Mesendoderm (in vitro differentiated cells): ENCODE measurements around the gene TDP1.

Experiments
- DNase-seq: peaks from one replicate; pipeline ENCODE4 v3.0.0; 2013
- H2AK5ac ChIP-seq: 2 replicates; pipeline ENCODE4 v1.6.1; 2013; ENCODE audit warnings: low read length, inconsistent platforms
- H2BK120ac ChIP-seq: 2 replicates; pipeline ENCODE4 v1.6.1; 2013; ENCODE audit warnings: low read depth, mild to moderate bottlenecking, low read length, moderate library complexity, mixed read lengths
- H2BK15ac ChIP-seq: replicated peaks from 2 replicates; pipeline ENCODE4 v1.6.1; 2013; ENCODE audit warnings: low read depth, mild to moderate bottlenecking, moderate library complexity
- H2BK5ac ChIP-seq: 2 replicates; pipeline ENCODE4 v1.6.1; 2013; ENCODE audit warnings: low read length, inconsistent platforms
- H3K18ac ChIP-seq: 2 replicates; pipeline ENCODE4 v1.6.1; 2013; ENCODE audit warnings: mild to moderate bottlenecking, low read length, mixed read lengths
- H3K23ac ChIP-seq: one replicate; pipeline ENCODE4 v1.6.1; 2013; ENCODE audit warnings: low read length
- H3K27ac ChIP-seq: 2 replicates; pipeline ENCODE4 v1.5.1; 2013; ENCODE audit warnings: low read depth, mild to moderate bottlenecking, inconsistent platforms, low read length, moderate library complexity
- H3K27me3 ChIP-seq: 2 replicates; pipeline ENCODE4 v1.6.1; 2013; ENCODE audit warnings: low read length, control low read depth, mild to moderate bottlenecking, inconsistent platforms; ENCODE audit not compliant: insufficient read depth, poor library complexity
- H3K36me3 ChIP-seq: 2 replicates; pipeline ENCODE4 v1.6.1; 2013; ENCODE audit warnings: low read length, inconsistent platforms; ENCODE audit not compliant: control insufficient read depth, insufficient read depth
- H3K4ac ChIP-seq: one replicate; pipeline ENCODE4 v1.6.1; 2013; ENCODE audit warnings: low read depth, mild to moderate bottlenecking, low read length, moderate library complexity
- H3K4me1 ChIP-seq: 2 replicates; pipeline ENCODE4 v1.6.1; 2013; ENCODE audit warnings: low read depth, low read length, inconsistent platforms; ENCODE audit not compliant: control insufficient read depth
- H3K4me2 ChIP-seq: 2 replicates; pipeline ENCODE4 v1.6.1; 2013; ENCODE audit warnings: low read length
- H3K4me3 ChIP-seq: 2 replicates; pipeline ENCODE4 v1.5.1; 2013; ENCODE audit warnings: mild to moderate bottlenecking, low read length
- H3K56ac ChIP-seq: one replicate; pipeline ENCODE4 v1.6.1; 2013; ENCODE audit warnings: low read length
- H3K79me1 ChIP-seq: 2 replicates; pipeline ENCODE4 v1.6.1; 2013; ENCODE audit warnings: low read length, inconsistent platforms
- H3K79me2 ChIP-seq: 2 replicates; pipeline ENCODE4 v1.6.1; 2013; ENCODE audit warnings: mild to moderate bottlenecking, low read length; ENCODE audit not compliant: control insufficient read depth, insufficient read depth
- H3K9ac ChIP-seq: 2 replicates; pipeline ENCODE4 v1.6.1; 2013; ENCODE audit warnings: low read length, inconsistent platforms
- H4K5ac ChIP-seq: one replicate; pipeline ENCODE4 v1.6.1; 2013; ENCODE audit warnings: low read length
- H4K8ac ChIP-seq: one replicate; pipeline ENCODE4 v1.6.1; 2013; ENCODE audit warnings: low read depth, mild to moderate bottlenecking, control low read depth, low read length, moderate library complexity
- WGBS: extraction: QIAGEN DNeasy Blood & Tissue Kit; methylation state at CpG from one replicate; pipeline ENCODE4 v1.1.7; 2013; ENCODE audit warnings: low lambda C conversion rate, missing lambda C conversion rate; ENCODE audit not compliant: insufficient coverage; ENCODE audit errors: extremely low coverage; 5-methylcytosine and 5-hydroxymethylcytosine counted together

TDP1 gene

GRCh38 chr14:89973234-89973823, 17.6 kb downstream of the TDP1 start:
- Histone ChIP-seq H2AK5ac (no peak overlapping the region), H3K23ac (no peak overlapping the region), H3K4me2 (no peak overlapping the region), H3K27ac (no peak overlapping the region), H3K79me1 (no peaks in the 10 kb centered on the region), H3K4me3 (no peak overlapping the region), H3K18ac (no peak overlapping the region), H3K9ac (no peak overlapping the region), H3K56ac (no peak overlapping the region), H2BK120ac (no peak overlapping the region), H4K8ac (no peak overlapping the region), H3K4ac (no peak overlapping the region), H3K4me1 (no peaks in the 10 kb centered on the region), H3K36me3 (peaks cover 17% of the 10 kb centered on the region), H3K79me2 (no peaks in the 10 kb centered on the region), H2BK5ac (no peak overlapping the region), H4K5ac (no peak overlapping the region), H3K27me3 (no peaks in the 10 kb centered on the region), H2BK15ac (no peak overlapping the region)
- peak; percentile 80 for DNase-seq
- WGBS = no CpG with 5 or more reads among the region's 7 CpGs

GRCh38 chr14:89977668-89978067, 21.9 kb downstream of the TDP1 start:
- Histone ChIP-seq H4K8ac (no peak overlapping the region), H3K56ac (no peak overlapping the region), H4K5ac (no peak overlapping the region), H3K36me3 (peaks cover 12% of the 10 kb centered on the region), H3K27me3 (no peaks in the 10 kb centered on the region), H3K9ac (no peak overlapping the region), H2BK120ac (no peak overlapping the region), H3K79me2 (no peaks in the 10 kb centered on the region), H3K4me1 (no peaks in the 10 kb centered on the region), H3K18ac (no peak overlapping the region), H3K79me1 (no peaks in the 10 kb centered on the region), H3K4ac (no peak overlapping the region), H3K4me3 (no peak overlapping the region), H3K27ac (no peak overlapping the region), H2BK5ac (no peak overlapping the region), H3K4me2 (no peak overlapping the region), H2AK5ac (no peak overlapping the region), H3K23ac (no peak overlapping the region), H2BK15ac (no peak overlapping the region)
- DNase-seq = no peak
- no CpG with 5 or more reads among the region's 4 CpGs for WGBS

- Histone ChIP-seq H4K5ac (no peak overlapping the region), H3K4me2 (no peak overlapping the region), H3K36me3 (peaks cover 11% of the 10 kb centered on the region), H3K9ac (no peak overlapping the region), H3K18ac (no peak overlapping the region), H2BK5ac (no peak overlapping the region), H3K23ac (no peak overlapping the region), H2BK120ac (no peak overlapping the region), H2BK15ac (no peak overlapping the region), H3K56ac (no peak overlapping the region), H4K8ac (no peak overlapping the region), H3K4me1 (no peaks in the 10 kb centered on the region), H2AK5ac (no peak overlapping the region), H3K79me1 (no peaks in the 10 kb centered on the region), H3K4ac (no peak overlapping the region), H3K79me2 (no peaks in the 10 kb centered on the region), H3K27ac (no peak overlapping the region), H3K27me3 (no peaks in the 10 kb centered on the region), H3K4me3 (no peak overlapping the region)
- DNase-seq = no peak
- no CpG with 5 or more reads among the region's 4 CpGs for WGBS
These were observed 22.9 kb downstream of the TDP1 start for GRCh38 chr14:89978656-89979055.

- Histone ChIP-seq H2AK5ac (no peak overlapping the region), H3K79me1 (no peaks in the 10 kb centered on the region), H4K5ac (no peak overlapping the region), H3K18ac (no peak overlapping the region), H3K27me3 (no peaks in the 10 kb centered on the region), H3K27ac (no peak overlapping the region), H3K9ac (no peak overlapping the region), H3K23ac (no peak overlapping the region), H2BK120ac (no peak overlapping the region), H3K36me3 (no peaks in the 10 kb centered on the region), H2BK5ac (no peak overlapping the region), H3K4me2 (no peak overlapping the region), H3K4ac (no peak overlapping the region), H4K8ac (no peak overlapping the region), H3K4me1 (peaks cover 8% of the 10 kb centered on the region), H2BK15ac (no peak overlapping the region), H3K79me2 (no peaks in the 10 kb centered on the region), H3K4me3 (no peak overlapping the region), H3K56ac (no peak overlapping the region)
- no CpG with 5 or more reads among the region's 2 CpGs for WGBS
- no peak for DNase-seq
These were observed 27.6 kb downstream of the TDP1 start for GRCh38 chr14:89983375-89983774.

GRCh38 chr14:89986462-89987160, 30.9 kb downstream of the TDP1 start:
- Histone ChIP-seq H3K23ac (no peak overlapping the region), H3K56ac (no peak overlapping the region), H2BK5ac (no peak overlapping the region), H3K4me3 (no peak overlapping the region), H3K27ac (peak overlapping the region; percentile 63), H2BK120ac (no peak overlapping the region), H4K5ac (no peak overlapping the region), H3K4me1 (peaks cover 8% of the 10 kb centered on the region), H3K4ac (no peak overlapping the region), H2AK5ac (no peak overlapping the region), H2BK15ac (no peak overlapping the region), H3K27me3 (no peaks in the 10 kb centered on the region), H3K79me2 (no peaks in the 10 kb centered on the region), H3K9ac (no peak overlapping the region), H3K36me3 (no peaks in the 10 kb centered on the region), H3K79me1 (no peaks in the 10 kb centered on the region), H3K4me2 (no peak overlapping the region), H3K18ac (no peak overlapping the region), H4K8ac (no peak overlapping the region)
- WGBS = no CpG with 5 or more reads among the region's 5 CpGs
- peak; percentile 13 for DNase-seq

GRCh38 chr14:89987161-89987475, 31.4 kb downstream of the TDP1 start:
- H2BK15ac ChIP-seq = no peak overlapping the region
- no peak for DNase-seq
- peak overlapping the region; percentile 33 for H3K27ac ChIP-seq
- no peak overlapping the region for H3K18ac ChIP-seq
- H2BK5ac ChIP-seq = no peak overlapping the region
- no peak overlapping the region for H3K4me2 ChIP-seq
- no peak overlapping the region for H3K23ac ChIP-seq
- H3K79me1 ChIP-seq = no peaks in the 10 kb centered on the region
- H3K9ac ChIP-seq = no peak overlapping the region
- H3K27me3 ChIP-seq = no peaks in the 10 kb centered on the region
- H2BK120ac ChIP-seq = no peak overlapping the region
- H4K8ac ChIP-seq = no peak overlapping the region
- H3K4ac ChIP-seq = no peak overlapping the region
- no peak overlapping the region for H2AK5ac ChIP-seq
- H3K4me1 ChIP-seq = peaks cover 8% of the 10 kb centered on the region
- H3K4me3 ChIP-seq = no peak overlapping the region
- no peaks in the 10 kb centered on the region for H3K79me2 ChIP-seq
- H3K56ac ChIP-seq = no peak overlapping the region
- H4K5ac ChIP-seq = no peak overlapping the region
- peaks cover under 1% of the 10 kb centered on the region for H3K36me3 ChIP-seq
